HL-60 (cell line): ENCODE results near the gene RSPH1.

Experiments used
- DNase-seq, 2 experiments: peaks; one replicate each; pipeline ENCODE4 v3.0.0-alpha.2; 2010 to 2020; ENCODE audit warnings: low read depth in 1 of 2, low spot score in 1 of 2
- H3K27ac ChIP-seq: fragments of 250-450 bp; sonication (Bioruptor Pico); replicated peaks from 2 replicates; pipeline ENCODE4 v1.5.1; 2020; ENCODE audit warnings: mild to moderate bottlenecking, moderate library complexity
- H3K27me3 ChIP-seq: fragments of 250-450 bp; sonication (Bioruptor Pico); 2 replicates; pipeline ENCODE4 v1.5.1; 2021; ENCODE audit warnings: mild to moderate bottlenecking, moderate library complexity; ENCODE audit not compliant: insufficient read depth, poor library complexity, severe bottlenecking
- H3K4me3 ChIP-seq: replicated peaks from 2 replicates; pipeline ENCODE4 v1.5.1; 2011; ENCODE audit warnings: mild to moderate bottlenecking, control low read depth, low read length; ENCODE audit not compliant: insufficient read depth
- CTCF ChIP-seq: IDR thresholded peaks from one replicate; pipeline ENCODE4 v1.5.1; 2011; ENCODE audit warnings: low read length, control low read depth, inconsistent platforms; ENCODE audit not compliant: insufficient read depth
- GABPA ChIP-seq: IDR thresholded peaks from 2 replicates; pipeline ENCODE4 v1.6.1; 2012; ENCODE audit warnings: low read depth
- POLR2AphosphoS5 ChIP-seq: IDR thresholded peaks from 2 replicates; pipeline ENCODE4 v1.6.1; 2012; ENCODE audit warnings: low read depth
- REST ChIP-seq: IDR thresholded peaks from 2 replicates; pipeline ENCODE4 v1.6.1; 2012; ENCODE audit warnings: low read depth; ENCODE audit not compliant: insufficient replicate concordance
- SPI1 ChIP-seq: IDR thresholded peaks from 2 replicates; pipeline ENCODE4 v1.6.1; 2012; ENCODE audit warnings: low read depth, mild to moderate bottlenecking, borderline replicate concordance

RSPH1 gene

DNA sequence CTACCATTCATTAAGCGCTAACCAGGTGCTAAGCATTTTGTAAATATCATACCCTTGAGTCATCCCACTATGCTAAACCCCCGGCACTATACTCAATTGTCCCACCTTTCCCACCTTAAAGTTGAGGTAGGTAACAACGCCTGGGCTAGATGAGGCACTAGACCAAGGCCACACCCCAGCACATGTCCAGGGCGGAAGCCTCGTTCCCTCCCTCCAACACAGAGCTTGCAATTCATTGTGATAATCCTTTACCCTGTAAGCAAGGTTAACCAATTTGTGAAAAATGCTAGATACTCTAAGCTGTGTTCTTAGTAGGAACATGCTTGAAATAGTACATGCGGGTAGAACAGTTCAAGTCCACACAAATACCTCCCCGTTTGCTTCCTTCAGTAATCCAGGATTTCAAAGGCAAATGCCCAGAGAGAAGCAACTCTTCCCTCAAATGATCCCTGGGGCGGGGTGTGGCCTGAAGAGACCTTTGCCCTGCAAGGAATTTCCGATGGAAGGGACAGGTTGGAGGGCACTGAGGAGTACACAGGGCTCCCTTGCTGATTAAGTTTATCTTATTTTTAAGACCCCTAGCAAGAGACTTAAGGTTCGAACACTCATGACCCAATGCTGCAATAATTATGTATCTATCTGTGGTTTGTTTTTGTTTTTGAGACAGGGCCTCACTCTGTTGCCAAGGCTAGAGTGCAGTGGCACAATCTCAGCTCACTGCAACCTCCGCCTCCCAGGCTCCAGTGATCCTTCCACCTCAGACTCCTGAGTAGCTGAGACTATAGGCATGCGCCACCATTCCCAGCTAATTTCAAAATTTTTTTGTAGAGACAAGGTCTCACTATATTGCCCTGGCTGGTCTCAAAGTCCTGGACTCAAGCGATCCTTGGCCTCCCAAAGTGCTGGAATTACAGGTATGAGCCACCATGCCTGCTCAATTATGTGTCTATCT, 2.6 kb downstream of the RSPH1 start:
- DNase-seq = no peak
- no peak overlapping the region for H3K4me3 ChIP-seq
- no peak overlapping the region for H3K27ac ChIP-seq
- TF ChIP-seq SPI1 (no peak), CTCF (no peak), POLR2AphosphoS5 (no peak), GABPA (no peak), REST (no peak)
- H3K27me3 ChIP-seq = peaks cover 12% of the 10 kb centered on the region

DNA sequence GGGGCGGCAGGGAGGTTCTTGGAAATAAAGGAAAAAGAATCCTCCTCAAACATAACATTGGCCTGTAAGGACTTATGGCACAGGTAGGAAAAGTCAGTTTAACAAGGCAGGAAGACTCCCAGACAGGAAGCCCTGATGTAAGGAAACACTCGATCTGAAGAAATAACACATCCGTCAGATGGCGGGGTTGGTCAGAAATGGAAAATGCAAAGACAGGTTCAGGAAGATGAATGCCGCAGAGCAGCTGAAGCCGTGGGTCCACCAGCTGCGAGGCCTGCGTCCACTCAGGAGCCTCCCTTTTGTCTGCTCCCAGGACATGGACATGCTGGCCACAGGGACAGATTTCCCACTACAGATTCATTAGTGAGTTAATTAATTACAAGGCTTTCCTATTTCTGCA, 3.8 kb downstream of the RSPH1 start:
- no peak overlapping the region for H3K4me3 ChIP-seq
- peaks cover 12% of the 10 kb centered on the region for H3K27me3 ChIP-seq
- TF ChIP-seq GABPA (no peak), POLR2AphosphoS5 (no peak), CTCF (no peak), SPI1 (no peak), REST (no peak)
- H3K27ac ChIP-seq = no peak overlapping the region
- no peak for DNase-seq

GRCh38 chr21:42491328-42491727, 4.7 kb downstream of the RSPH1 start:
- H3K27ac ChIP-seq = no peak overlapping the region
- TF ChIP-seq GABPA (no peak), CTCF (no peak), REST (no peak), POLR2AphosphoS5 (no peak), SPI1 (no peak)
- no peak for DNase-seq
- H3K27me3 ChIP-seq = peaks cover 12% of the 10 kb centered on the region
- no peak overlapping the region for H3K4me3 ChIP-seq
